ENCODE measurements around the gene PTPRE. TPM values are rescaled to one million over a fixed set of nuclear protein-coding genes. Genes with fewer than 3 reads are reported as not detected.
A peak's percentile ranks its signal among the peaks of the same experiment; 100 is the strongest.
"Not testable (repeated sequence)": the region's sequence is repeated elsewhere in the genome, so short reads cannot be mapped to it uniquely, and the experiment has no call there.

Gene PTPRE
- total RNA-seq, 1 donor from 2014 or later = 19.8 TPM

DNA sequence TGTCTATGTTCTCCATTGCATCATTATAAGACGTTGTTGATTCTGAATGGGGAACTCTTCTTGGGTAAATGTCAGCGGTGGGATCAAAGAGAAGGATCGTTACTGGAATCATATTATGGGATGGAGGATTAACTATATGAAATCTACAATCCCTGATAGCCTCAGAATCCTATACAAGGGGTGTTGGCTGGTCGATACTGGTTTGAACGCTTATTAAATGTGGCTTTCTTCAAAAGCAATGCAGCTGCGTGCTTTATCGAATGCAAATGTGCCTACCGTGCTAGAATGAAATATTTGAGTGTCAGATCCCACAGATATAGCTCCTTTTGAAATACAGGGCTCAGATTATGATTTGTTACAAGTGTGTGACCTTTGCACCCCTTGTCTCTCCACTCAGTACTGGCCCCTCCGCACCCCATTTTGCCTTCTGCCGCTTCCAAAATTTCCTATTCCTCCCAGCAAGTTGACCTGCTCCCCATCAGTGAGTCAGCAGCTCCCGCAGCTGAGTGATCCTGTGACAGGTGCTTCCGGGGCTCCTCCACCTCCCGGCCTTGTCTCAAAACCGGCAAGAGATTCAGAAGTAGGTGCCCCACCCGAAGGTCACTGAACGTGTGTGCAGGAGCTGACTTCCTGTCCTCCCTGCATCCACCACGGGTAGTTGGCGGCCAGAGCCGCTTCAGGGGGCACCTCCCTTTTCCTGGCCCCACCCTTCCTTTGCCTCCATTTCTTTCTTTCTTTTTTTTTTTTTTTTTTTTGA is 76.6 kb downstream of the PTPRE start:
- no peak for DNase-seq

DNA sequence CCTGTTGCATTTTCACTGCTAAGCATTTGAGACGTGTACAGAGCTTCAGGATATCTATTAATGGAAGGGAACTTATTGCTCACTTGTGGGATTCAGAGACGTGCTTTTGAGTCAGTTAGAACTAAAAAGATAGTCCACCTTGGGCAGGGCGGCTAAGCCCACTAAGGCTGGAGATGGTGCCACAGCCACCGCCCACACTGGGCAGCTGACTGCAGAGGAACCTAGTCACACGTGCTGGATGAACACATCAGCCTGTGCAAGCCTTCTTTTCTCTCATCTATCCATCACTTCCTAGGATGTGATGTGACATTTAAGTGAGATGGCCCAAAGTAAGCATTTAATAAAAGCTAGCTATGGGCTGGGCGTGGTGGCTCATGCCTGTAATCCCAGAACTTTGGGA is 78.0 kb downstream of the PTPRE start:
- no peak for DNase-seq

DNA sequence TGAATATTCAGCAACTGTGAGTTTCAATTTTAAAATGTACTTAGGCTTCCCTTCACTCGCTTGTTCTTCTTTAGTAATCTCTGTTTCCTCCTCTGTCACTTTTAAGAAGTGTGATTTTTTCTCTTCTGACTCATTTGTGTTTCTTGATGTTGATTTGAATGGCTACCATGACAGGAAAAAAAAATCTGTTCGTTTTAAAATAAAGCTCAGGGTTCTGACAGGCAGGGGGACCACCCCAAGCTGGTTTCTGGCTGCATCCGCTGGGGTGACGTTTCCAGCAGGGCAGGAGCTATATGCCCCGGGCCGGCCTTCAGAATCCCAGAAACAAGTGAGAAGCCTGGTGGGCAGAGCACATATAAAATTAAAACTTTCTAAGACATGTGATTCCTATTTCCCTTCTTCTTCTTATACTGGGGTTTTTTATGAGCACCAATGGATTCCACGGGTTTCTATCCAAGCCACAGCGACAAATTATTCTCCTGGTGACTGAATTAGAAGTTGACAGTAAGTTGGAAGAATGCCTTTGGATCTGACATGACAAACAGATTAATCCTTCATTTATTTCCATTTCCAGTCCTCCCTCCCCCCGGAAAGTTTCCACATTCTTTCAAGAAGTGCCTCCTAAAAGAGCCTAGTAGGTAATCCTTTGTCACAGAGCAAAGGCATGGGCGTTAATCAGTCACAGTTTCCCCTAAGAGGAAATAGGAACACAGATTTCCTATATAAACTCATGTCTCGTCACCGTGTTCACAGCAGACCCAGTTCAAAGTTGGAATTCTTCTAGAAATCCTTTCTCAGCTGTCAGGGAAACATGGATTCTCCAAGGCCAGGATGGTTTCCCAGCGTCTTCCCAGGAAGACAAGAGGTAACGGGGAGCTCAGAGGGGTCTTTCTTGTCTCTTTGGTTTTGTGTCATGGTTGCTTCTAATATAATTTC is 79.9 kb downstream of the PTPRE start:
- DNase-seq = no peak

DNA sequence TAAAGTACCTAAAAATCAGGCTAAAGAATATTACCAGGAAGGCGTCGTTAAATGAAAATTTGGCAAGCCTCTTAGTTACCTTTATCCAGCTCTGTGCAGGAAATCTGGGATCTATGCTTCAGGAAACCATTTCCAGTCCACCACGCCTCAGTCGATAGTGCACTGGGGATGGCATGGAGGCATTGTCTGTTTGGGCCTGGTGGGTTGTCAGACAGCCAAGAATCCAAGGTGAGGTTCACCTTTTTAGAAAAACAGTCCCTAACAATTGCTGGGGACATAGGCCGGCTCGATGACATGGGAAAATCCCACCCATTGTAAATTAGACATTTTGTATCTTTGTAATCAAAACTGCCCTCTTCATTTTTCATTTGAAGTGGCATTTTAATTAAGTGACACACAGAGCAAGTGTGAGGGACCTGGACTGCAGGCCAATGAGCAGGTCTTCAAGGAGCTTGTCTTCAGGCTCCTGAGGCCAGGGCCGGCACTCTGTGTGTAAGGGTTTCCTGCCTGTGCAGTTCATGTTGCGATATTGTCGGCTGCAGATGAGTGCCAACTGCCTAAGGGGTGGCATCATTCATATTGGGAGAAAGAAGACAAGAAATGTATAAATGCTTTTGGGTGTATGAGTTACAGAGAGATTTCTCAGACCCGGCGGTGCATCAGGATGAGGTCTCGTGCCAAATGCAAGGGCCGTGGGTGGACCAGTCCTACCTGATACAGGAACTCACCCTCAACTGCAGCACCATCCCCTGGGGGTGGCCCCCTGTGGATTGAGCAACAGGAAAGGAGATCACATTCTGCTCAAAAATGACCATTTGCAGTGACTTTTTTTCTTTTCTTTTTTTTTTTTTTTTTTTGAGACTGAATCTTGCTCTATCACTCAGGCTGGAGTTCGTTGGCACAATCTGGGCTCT is 80.8 kb downstream of the PTPRE start:
- DNase-seq = no peak

DNA sequence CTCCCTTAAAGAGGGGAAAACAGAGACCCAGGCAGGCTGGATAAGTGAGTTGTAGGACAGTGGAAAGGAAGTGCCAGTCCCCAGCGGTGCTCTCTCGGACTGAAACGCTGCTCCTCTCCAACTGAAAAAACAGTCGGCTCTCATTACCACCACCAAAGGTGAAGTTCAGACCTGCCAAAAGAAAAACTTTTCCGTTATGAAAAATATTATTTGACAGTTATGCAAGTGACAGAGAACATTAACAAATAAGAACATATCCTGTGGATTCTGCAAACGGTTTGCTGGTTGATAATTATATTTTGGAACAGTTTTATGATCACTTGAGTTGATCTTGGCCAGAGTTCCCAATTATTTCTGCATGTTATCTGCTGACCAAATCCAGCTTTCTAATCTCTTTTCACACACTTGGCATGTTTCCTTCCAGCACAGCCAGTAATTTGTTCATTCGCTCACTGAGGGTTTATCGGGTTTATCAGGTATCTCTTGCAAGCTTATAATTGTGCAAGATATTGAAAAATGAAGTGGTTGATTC is 82.6 kb downstream of the PTPRE start:
- DNase-seq = no peak

DNA sequence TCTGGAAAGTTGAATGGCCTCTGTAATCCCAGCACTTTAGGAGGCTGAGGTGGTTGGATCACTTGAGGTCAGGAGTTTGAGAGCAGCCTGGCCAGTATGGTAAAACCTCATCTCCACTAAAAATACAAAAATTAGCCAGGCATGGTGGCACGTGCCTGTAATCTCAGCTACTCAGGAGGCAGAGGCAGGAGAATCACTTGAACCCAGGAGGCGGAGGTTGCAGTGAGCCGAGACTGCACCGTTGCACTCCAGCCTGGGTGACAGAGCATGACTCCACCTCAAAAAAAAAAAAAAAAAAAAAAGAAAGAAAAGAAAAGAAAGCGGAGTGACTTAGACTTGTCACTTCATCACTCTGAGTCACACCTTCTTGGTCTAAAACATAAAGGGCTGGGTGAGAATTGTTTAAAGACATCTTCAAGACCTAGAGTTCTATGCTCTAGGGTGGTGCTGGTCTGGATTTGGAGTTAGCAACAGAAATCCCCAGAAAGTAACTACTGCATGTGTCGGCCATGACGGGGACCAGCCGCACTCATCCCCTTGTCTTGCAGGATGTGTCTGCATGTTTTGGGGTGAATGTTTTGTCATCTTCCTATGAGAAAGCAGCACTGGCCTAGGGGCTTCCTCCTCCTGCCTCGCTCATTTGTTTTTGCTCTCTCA is 83.4 kb downstream of the PTPRE start:
- DNase-seq = not testable (repeated sequence)

DNA sequence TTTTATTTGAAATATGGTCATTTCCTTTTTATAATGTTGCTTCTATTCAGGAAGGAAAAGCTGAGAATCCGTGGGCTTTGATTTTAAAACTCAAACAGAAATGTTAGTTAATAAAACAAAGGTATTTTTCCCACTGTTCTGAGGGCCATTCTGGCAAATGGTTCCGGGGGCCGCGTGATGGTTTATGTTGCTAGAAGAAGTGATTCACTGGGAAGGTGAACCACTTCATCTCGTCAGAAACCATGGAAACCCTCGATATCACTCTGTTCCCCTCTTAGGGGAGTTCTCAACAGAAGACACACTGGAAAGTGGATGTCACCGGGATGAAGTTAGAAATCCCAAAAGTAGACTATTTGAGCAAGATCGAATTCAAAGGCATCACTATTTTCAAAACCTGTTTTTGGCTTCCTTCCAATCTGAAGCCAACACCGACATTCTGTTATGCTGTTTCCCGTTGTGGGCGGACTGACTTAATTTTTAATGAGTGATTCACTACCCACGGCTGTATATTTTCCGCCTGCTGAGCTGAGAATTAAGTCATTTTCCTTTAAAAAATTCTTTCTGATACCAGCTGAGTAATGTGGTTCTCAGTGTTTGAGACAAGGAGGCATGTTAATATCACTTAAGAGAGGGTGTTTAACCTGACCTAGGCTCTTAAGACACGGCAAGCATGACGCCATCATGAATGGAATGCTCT is 84.1 kb downstream of the PTPRE start:
- no peak for DNase-seq

DNA sequence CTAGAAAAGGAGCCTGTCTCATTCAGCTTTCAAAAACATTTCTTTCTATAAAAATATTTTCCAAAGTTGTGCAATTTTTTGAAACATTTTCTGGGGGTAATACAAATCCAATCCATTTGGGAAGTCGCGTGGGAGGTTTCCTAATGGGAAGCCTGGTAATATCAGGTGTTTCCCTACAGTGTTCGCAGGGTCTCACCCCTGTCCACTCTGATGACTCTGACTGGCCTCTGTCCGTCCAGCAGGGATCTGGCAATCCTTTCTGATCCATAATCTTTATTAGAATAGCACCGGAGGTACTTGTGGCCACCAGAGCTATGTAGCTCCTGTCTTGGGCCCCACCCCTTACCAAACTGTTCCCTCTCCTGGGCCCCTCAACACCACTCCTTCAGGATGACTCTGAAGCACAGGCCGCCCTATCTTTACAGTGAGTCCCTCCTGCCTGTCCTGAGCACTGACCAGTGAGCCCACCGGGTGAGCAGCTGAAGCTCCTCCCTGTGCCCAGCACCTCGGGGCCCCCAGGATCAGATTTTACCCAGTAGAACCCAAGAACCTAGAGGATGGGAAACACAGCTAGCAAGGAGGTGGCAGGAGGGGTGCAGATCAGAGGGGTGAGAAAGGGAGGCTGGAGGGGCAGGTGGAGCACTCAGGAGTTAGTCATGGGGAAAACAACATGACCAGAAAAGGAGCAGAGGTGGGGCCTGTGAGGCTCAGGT is 84.8 kb downstream of the PTPRE start:
- no peak for DNase-seq

DNA sequence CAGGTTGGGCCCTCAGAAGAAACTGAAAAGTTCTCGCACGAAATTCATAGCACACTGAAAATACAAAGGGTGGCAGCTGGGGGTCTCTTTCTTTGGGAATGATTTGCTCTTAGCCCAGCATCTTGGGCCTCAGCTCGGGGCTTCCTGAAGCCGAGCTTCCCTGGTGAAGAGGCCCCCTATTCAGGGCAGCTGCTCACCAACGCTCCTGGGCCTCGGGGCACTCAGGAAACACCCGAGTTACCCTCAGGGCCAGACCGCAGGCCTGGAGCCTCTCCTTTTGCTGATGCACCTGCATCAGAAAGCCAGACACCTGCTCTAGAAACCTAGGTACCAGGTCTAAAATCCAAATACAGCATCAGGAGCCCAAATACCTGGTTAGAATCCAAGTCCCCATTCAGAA is 85.5 kb downstream of the PTPRE start:
- DNase-seq = no peak

DNA sequence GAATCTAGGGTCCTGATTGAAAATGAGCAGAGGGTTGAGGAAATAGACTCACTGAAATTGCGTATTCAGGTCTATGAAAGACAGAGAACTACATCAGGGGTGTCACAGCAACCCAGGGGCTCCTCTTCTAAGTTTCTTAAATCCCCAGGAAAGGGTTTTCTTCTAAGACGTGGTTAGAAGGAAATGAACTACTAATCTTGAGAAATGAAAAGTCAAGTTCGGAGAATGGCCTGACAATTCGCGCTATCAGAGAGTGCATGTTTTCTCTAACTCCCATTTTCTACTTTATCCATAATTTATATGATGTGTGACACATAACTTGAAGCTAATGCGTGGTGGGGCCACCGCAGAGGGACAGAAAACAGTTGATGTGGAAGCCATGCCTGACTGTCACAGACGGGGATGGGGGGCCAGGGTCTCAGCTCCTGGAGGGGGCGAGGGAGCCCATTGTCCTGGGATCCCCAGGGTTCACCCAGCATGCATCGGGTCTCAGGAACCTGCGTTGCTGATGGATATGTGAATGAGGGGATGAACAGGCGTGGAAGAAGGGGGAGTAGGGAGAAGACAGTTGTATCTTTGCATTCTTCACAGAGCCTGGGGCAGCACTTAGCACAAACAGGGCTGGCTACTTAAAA is 86.3 kb downstream of the PTPRE start:
- DNase-seq = no peak

DNA sequence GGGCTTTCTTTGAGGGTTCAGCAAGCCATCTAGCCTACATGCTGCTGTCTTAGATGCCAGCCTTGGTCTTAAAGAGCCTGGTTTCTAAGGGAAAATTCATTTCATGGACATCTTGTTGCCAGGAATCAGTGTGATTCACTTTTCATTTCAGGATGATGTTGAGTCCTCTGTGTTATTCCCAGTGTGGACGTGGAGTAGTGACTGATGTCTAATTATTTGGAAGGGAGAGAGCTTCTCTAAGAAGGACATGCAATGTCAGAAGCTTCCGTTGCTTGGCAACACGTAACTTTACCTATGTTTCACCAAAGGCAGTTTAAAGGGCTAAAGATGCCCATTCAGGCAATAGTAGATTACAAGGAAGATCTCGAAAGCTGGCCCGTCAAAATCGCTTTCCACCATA is 89.0 kb downstream of the PTPRE start:
- DNase-seq = no peak

DNA sequence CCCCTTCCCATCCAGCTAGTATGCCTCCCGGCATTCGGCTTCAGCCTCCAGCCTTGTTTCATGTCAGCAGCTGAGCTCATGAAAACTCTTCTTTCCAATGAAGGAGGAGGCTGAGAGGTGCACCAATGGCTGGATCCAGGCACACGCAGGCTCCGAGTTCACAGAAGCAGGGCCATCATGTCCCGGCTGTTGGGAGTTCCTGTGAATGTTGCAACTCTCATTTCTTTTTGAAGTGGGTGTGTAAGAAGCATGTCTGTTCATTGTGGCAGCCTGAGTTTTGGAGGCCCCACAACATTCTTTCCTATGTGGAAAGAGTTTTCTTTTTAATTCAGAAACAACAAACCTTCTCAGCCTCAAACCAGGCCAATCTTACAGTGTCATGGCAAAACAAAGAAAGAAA is 89.7 kb downstream of the PTPRE start:
- no peak for DNase-seq

DNA sequence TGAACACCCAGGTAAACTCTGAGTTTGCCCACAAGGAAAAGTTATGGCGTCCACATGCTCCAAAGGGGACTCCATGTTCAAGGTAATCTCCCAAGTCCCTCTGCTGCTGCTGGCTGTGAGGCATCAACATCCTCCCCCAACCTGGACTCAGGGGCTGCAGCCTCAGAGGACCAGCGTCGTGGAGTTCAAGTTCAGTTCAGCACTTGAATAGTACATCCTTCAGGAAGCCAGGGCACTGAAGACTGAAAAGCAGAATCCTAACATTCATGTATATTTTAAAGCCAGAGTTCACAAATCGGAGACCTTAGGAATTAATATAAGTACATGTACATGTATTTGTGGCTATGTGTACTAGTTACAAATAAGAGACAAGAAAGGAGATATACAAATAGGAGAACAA is 90.4 kb downstream of the PTPRE start:
- DNase-seq = no peak

DNA sequence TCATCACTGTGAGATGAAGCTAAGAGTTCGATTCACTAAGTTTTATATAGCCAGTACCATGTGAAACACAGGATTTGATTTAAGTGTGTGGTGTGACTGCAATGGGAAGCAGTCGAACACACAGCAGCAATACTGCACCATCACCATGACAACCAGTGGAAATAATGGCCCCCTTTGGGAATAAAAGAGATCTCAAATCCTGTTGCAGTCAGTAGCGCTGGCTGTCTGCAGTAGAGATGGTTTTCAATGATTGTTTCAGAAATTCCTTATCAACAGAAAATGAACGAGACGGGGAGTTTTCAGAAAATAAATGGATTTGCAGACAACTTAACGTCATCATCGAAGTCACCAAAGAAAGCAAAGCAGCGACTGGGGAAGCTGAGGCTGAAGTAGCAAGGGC is 91.0 kb downstream of the PTPRE start:
- DNase-seq = no peak

DNA sequence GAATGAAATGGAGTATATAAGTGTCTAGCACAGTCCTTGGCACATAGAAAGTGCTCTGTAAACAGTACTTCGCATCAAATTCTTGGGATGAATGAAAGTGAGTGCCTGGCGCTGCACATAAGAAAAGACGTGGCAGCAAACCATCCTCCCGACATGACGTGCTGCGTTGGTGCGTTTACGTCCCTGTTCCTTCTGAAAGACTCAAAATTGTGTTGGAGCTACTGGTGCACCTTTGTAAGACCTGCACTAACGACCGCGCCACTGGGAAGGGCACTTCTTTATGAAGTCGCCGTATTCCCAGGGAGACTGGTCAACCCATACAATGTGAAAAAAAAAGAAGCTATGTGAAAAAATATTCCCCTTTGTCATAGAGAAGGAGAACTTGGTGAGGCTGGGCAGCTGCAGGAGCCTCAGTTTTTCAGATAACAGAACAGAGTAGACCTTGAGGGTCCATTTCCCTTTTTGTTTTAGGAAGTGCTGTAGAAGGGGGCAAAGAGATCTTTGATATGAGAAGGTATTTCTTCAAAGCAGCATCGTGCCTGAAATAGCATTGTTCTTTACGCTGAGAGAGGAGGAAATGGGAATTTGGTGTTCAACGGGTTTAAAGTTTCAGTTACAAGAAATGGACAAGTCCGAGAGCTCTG is 91.7 kb downstream of the PTPRE start:
- DNase-seq = no peak

DNA sequence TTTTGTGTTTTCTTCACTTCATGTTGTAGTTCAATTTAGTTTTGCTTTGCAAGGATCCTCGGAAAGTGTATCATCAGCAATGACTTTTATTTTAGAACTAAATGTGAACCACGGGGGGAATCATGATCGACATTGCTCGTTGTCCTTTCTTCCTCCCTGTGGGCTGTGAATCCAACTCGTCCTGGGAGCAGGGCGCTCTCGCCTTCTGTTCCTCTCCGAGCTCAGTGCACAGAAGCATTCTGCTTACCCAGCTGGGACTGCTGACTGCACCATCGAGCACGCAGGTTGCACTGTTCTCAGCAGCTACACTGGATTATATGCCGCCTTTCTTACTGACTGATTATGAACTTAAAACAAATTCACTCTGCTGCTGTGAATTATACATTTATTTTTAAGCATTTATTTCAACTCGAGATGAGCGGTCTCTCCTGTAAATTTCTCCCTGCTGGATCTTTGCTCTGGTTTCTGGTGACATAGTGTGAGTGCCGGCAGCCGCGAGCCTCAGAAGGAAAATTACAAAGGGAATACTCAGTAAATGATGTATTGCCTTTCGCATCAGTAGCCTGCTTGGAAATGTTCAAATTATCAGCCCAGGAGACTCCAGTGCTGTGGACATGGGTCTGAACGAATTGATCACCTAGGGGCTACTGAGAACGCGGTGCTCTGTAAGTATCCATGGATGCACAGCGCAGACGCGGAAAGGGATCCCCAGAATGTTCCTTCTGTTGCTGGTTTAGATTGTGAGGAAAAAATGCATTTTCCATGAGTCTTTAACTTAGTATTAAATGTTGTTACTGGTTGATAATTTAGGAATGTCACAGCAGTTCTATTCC is 92.6 kb downstream of the PTPRE start:
- peak; percentile 41 for DNase-seq

DNA sequence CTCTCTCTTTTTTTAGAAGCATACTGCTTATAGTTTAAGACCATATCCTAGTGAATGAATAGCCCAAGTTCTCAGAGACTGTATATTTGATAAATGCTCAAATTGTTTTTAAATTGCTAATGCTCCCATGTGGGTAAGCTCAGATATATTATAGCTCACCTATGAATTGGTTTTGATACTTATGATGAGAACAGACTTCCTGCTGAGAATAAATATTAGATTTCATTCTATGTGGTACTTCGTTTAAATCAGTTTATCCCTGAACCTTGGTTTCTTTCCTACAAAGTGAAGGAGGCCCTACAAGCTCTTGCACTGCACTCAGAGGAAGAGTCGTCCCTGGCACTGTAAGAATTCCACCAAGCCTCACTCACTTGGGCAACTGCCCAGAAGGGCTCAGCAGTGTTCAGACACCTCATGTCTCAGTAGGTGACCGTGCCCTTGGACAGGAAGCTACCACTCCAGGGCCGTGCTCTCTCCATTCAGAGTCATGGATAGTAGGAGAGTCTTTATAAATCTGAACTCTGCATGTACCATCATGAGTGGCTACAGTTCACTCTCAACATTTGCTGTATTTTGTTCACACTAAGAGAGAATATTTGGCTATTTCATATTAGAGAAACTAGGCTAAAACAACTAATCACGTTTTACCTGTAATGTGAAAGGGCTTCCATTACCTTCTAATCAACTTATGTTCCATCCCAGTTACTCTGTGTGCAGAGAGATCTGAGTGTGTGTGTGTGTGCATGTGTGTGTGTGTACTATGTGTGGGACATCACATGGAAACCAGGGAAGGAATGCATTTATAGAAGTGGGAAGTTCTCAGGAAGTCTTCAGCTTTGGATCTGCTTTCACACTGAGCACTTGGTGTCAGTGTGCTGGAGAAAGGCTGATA is 93.8 kb downstream of the PTPRE start:
- DNase-seq = peak; percentile 30
